NCI-H187 treated with DMSO at 0.1 percent for 48 hours (cell line): ENCODE results near the gene PPP2R2D.
"Not testable (repeated sequence)": the region's sequence is repeated elsewhere in the genome, so short reads cannot be mapped to it uniquely, and the experiment has no call there.

ENCODE experiments used
- DNase-seq: peaks from one replicate; lab custom pipeline; 2025; lab: John Stamatoyannopoulos, UW

The PPP2R2D gene

DNA sequence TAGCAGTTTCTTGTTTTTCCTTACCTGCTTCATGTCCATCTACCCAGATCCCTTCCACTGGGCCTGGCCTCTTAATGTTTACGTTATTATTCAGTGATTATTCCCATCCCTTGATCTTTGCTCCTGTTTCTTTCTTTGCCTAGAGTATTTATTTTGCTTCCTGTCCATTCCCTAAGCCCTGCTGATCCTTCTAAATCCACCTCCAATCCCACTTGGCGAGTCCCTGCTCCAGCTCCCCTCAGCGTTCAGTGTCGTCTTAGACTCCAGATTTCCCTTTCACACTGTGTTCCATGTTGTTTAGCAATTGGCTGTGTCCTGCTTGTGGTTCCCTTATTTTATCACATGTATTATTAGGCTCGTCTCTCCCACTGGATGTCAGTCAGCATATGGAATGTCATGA is 7.3 kb downstream of the PPP2R2D start:
- DNase-seq: no peak

DNA sequence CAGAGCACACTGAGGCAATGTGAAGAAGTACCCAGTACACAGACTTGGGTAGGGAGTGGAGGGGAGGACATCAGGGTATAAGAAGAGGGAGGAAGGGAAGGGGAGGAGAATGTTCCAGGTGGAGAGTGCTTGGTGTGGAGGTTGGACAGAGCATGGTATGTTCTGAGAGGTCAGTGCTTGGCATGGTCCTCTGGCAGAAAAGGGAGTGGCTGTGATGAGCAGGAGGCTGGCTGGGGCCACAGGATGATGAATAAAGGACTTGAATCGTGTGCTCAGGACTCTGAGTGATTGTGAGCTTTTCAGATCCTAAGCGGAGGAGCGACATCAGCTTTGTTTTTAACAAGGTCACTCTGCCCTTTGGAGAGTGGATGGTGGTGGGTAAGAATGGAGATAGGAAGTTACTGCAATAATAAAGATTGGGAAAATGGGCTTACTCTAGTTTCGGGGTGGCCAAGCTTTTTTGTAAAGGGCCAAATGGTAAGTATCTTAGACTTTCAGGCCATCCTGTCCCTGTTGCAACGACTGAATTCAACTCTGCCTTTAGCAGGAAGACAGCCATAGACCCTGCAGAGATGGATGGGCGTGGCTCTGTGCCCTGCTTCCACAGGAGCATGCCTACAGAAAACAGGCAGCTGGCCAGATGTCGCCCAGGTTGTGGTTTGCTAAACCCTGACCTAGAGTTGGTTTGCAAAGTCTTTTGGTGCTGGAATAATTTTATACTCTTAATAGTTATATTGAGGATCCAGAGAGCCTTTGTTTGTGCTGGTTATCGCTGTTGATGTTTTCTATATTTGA is 8.4 kb downstream of the PPP2R2D start:
- DNase-seq: no peak

- DNase-seq: no peak
Observed at GRCh38 chr10:131909929-131910328, 9.1 kb downstream of the PPP2R2D start.

GRCh38 chr10:131910663-131911314 is 10.0 kb downstream of the PPP2R2D start:
- no peak for DNase-seq

DNA sequence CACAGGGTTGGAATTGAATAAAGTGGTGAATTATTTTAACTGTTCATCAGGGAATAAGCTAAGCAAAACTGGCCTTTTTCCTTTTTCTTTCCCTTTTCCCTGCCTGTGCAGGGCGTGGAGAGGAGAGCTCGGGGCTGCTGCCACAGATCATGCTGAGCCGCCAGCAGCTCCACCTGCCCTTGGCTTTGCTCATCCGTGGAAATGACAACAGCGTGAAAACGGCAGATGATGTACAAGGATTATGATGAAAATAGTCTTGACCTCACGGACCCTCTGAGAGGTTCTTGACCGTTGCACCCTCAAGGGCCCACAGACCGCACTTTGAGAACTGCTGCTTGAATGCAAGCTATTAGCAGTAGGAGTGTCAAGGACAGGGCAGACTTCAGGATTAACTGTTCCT is 10.6 kb downstream of the PPP2R2D start:
- DNase-seq: no peak

GRCh38 chr10:131912620-131913019 is 11.8 kb downstream of the PPP2R2D start:
- no peak for DNase-seq

DNA sequence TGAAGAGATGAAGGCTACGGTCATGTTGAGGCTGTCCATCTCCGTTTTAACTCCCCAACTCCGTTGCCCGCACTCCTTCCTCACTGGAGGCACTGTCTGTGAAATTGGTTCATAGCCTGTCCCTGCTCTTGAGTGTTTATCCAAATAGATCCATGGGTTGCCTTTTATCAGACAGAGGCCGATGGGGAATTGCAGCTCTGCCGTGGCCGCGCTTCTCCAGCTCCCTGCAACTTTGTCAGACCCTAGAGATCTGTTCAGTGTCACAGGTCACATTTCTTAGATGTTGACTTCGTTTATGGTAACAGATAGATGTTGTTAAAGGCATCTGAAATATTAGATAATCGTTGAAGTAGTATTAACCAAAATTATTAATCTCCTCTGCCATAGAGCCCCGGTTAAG is 14.7 kb downstream of the PPP2R2D start:
- DNase-seq: no peak

DNA sequence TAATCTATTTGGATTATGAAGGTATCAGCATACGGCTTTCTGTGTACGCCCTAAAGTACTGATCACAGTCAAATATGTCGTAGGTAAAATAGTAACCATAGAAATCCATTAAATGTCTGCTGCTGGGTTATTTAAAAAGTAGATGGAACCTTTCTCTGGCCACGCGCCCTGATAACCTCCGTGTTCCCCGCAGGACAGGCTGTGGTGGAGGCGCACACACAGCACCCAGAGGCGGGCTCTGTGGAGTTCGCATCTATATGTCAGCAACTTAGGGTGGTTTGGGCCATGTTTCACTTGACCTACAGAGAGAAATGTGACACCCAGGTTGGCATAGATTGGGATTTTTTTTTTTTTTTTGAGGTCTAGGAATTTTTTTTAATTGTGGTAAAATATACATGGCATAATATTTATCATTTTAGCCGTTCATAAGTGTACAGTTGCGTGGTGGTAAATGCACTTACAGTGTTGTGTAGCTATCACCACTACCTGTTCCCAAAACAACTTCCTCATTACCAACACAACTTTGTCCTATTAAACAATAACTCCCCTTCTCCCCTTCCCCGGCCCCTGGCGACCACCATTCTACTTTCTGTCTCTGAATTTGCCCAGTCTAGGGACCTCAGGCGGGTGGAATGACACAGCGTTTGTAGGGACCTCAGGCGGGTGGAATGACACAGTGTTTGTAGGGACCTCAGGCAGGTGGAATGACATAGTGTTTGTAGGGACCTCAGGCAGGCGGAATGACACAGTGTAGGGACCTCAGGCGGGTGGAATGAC is 15.4 kb downstream of the PPP2R2D start:
- no peak for DNase-seq

DNA sequence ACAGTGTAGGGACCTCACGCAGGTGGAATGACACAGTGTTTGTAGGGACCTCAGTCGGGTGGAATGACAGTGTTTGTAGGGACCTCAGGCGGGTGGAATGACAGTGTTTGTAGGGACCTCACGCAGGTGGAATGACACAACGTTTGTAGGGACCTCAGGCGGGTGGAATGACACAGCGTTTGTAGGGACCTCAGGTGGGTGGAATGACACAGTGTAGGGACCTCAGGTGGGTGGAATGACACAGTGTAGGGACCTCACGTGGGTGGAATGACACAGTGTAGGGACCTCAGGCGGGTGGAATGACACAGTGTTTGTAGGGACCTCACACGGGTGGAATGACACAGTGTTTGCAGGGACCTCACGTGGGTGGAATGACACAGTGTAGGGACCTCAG is 16.0 kb downstream of the PPP2R2D start:
- not testable (repeated sequence) for DNase-seq

- DNase-seq: not testable (repeated sequence)
Observed at GRCh38 chr10:131917496-131917895, 16.7 kb downstream of the PPP2R2D start.

GRCh38 chr10:131919461-131919860 is 18.7 kb downstream of the PPP2R2D start:
- not testable (repeated sequence) for DNase-seq

DNA sequence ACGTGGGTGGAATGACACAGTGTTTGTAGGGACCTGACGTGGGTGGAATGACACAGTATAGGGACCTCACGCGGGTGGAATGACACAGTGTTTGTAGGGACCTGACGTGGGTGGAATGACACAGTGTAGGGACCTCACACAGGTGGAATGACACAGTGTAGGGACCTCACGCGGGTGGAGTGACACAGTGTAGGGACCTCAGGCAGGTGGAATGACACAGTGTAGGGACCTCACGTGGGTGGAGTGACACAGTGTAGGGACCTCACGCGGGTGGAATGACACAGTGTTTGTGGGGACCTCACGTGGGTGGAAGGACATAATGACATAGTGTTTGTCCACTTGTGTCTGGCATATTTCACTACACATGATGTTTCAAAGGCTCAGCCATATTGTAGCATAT is 19.3 kb downstream of the PPP2R2D start:
- no peak for DNase-seq

DNA sequence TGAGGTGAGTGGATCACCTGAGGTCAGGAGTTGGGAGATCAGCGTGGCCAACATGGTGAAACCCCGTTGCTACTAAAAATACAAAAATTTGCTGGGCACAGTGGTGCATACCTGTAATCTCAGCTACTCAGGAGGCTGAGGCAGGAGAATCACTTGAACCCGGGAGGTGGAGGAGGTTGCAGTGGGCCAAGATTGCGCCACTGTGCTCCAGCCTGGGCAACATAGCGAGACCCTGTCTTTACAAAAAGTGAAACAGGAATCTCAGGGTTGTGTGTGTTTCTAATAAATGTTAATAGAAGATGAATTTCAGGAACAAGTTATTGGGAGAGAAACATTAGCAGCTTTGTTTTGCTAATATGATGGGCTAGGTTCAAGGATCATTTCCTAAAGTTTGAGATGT is 19.9 kb downstream of the PPP2R2D start:
- no peak for DNase-seq

DNA sequence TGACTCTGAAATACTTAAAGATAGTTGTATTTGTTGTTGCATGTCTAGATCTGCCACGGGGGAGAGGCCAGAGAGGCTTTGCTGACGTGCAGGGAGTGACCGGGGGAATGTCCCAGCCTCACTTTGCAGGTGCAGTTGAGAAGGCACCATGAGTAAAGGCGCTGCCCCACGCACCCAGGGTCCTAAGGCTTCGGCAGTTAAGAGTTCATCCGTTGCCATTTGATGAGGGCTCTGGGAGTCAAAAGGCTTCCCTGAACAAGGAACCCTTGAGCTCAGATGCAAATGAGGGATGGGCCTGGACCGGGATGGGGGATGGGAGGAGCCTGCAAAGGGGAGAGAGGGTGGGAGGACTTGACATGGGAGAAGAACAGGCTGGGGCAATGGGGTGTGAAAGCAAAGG is 20.4 kb downstream of the PPP2R2D start:
- no peak for DNase-seq

DNA sequence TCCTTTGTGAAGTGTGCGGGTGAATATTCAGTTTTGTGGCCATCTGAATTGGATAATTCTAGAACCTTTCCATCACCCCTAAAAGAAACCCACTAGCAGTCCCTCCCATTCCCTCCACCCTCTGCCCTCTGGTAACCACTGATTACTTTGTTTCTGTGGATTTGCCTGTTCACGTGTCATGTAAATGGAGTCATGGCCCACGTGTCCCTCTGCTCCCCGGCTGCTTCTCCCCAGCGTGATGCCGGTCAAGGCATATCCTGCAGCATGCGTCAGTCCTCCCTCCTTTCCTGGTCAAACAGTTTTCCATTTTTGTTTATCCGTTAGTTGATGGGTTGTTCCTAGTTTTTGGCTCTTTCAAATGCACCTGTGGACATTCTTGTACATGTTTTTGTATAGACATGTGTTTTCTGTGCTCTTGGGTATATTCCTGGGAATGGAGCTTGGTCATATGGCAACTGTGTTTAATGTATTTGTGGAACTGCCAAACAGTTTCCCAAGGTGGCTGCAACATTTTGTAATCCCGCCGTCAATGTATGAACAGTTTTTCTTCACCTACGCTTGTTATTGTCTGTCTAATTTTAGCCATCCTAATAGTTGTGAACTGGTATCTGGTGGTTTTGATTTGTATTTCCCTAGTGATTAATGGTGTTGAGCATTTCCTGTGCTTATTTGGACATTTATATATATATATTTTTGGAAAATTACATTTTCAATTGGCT is 22.4 kb downstream of the PPP2R2D start:
- DNase-seq: no peak

- no peak for DNase-seq
Observed at GRCh38 chr10:131925011-131925649, 24.3 kb downstream of the PPP2R2D start.

DNA sequence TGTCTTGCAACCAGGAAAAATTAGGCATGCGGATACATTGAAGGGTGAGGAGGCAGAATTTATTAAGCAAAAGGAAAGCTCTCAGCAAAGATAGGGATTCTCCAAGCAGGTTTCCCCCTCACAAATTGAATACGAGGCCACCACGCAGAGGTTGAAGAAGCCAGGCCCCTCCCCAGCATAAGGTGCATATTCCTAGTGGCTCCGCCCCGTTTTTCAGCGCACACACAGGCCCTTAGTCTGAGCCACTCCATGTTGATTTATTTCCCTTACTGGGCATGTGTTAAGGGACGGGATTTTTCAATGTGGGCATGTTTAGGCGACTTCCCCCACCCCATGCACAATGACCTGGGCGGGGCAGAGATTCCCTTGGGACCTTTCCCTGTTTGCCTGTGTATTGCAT is 24.9 kb downstream of the PPP2R2D start:
- DNase-seq: no peak

DNA sequence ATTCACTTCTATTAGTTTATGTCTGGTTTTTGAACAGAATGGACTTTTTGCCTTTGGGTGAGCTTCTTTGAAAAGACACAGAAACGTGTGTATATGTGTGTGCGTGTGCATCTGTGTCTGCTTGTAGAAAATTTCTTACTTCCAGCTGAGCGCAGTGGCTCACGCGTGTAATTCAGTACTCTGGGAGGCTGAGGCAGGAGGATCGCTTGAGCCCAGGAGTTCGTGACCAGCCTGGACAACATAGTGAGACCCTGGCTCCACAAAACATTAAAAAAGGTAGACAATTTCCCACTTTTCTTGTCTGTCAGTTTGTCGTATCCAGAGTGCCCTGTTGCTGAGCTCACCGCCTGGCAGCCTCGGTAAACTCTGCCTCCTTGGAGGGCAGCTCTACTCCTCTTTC is 25.4 kb downstream of the PPP2R2D start:
- DNase-seq: no peak

- no peak for DNase-seq
Observed at GRCh38 chr10:131926743-131927595, 26.2 kb downstream of the PPP2R2D start.

- no peak for DNase-seq
Observed at GRCh38 chr10:131928248-131929095, 27.7 kb downstream of the PPP2R2D start.
